Neuronal stem cell (in vitro differentiated cells): ENCODE measurements around the gene ANKDD1B.

Experiments used
- DNase-seq: peaks from one replicate; pipeline ENCODE4 v3.0.0-alpha.2; 2013; ENCODE audit warnings: low spot score
- H2AFZ ChIP-seq: one replicate; pipeline ENCODE4 v1.6.1; 2013; ENCODE audit warnings: mild to moderate bottlenecking, low read length, inconsistent platforms
- H2AK5ac ChIP-seq: 2 replicates; pipeline ENCODE4 v1.6.1; 2013; ENCODE audit warnings: low read depth, mild to moderate bottlenecking, inconsistent platforms, low read length, moderate library complexity, mixed read lengths
- H2BK120ac ChIP-seq: 2 replicates; pipeline ENCODE4 v1.6.1; 2013; ENCODE audit warnings: low read depth, mild to moderate bottlenecking, inconsistent platforms, low read length, moderate library complexity, mixed read lengths
- H2BK12ac ChIP-seq: one replicate; pipeline ENCODE4 v1.6.1; 2013; ENCODE audit warnings: low read length, inconsistent platforms
- H2BK15ac ChIP-seq: 2 replicates; pipeline ENCODE4 v1.6.1; 2013; ENCODE audit warnings: mild to moderate bottlenecking, low read length, inconsistent platforms, mixed read lengths
- H2BK5ac ChIP-seq: one replicate; pipeline ENCODE4 v1.6.1; 2013; ENCODE audit warnings: inconsistent platforms, mild to moderate bottlenecking, low read length, moderate library complexity
- H3K14ac ChIP-seq: one replicate; pipeline ENCODE4 v1.6.1; 2013; ENCODE audit warnings: low read length, inconsistent platforms
- H3K18ac ChIP-seq: 2 replicates; pipeline ENCODE4 v1.6.1; 2013; ENCODE audit warnings: low read length, inconsistent platforms
- H3K23ac ChIP-seq: 2 replicates; pipeline ENCODE4 v1.6.1; 2013; ENCODE audit warnings: low read depth, mild to moderate bottlenecking, mixed read lengths, low read length, inconsistent platforms; ENCODE audit not compliant: poor library complexity
- H3K27ac ChIP-seq: replicated peaks from 3 replicates; pipeline ENCODE4 v1.5.1; 2013; ENCODE audit warnings: low read length, inconsistent platforms
- H3K27me3 ChIP-seq, 3 experiments: 2 replicates each; pipeline ENCODE4 v1.6.1; 2013; ENCODE audit warnings: low read length in 3 of 3, mild to moderate bottlenecking in 2 of 3, inconsistent platforms in 1 of 3, low read depth in 1 of 3, mixed read lengths in 1 of 3, moderate library complexity in 1 of 3; ENCODE audit not compliant: control insufficient read depth in 3 of 3, insufficient read depth in 3 of 3
- H3K36me3 ChIP-seq, 2 donors: replicated peaks in 1 of 2; 2 replicates each; pipeline ENCODE4 v1.6.1; 2013; ENCODE audit warnings: low read length in 2 of 2; ENCODE audit not compliant: control insufficient read depth in 2 of 2, insufficient read depth in 2 of 2
- H3K4ac ChIP-seq: 2 replicates; pipeline ENCODE4 v1.6.1; 2013; ENCODE audit warnings: inconsistent platforms, mild to moderate bottlenecking, low read length, moderate library complexity
- H3K4me1 ChIP-seq, 2 donors: 1 replicate in 1 of 2; 2 replicates in 1 of 2; pipeline ENCODE4 v1.6.1; 2013; ENCODE audit warnings: low read length in 2 of 2, low read depth in 1 of 2; ENCODE audit not compliant: control insufficient read depth in 2 of 2, insufficient read depth in 1 of 2
- H3K4me2 ChIP-seq: one replicate; pipeline ENCODE4 v1.6.1; 2013; ENCODE audit warnings: mild to moderate bottlenecking, low read length, inconsistent platforms; ENCODE audit not compliant: insufficient read depth, poor library complexity, severe bottlenecking
- H3K4me3 ChIP-seq, 2 donors: 2 replicates each; pipeline ENCODE4 v1.5.1; 2013; ENCODE audit warnings: low read length in 2 of 2, mild to moderate bottlenecking in 2 of 2, inconsistent platforms in 1 of 2, moderate library complexity in 1 of 2
- H3K79me1 ChIP-seq: one replicate; pipeline ENCODE4 v1.6.1; 2013; ENCODE audit warnings: low read depth, mild to moderate bottlenecking, inconsistent platforms, low read length, moderate library complexity
- H3K9ac ChIP-seq: one replicate; pipeline ENCODE4 v1.6.1; 2013; ENCODE audit warnings: mild to moderate bottlenecking, low read depth, low read length, inconsistent platforms; ENCODE audit not compliant: poor library complexity
- H3K9me3 ChIP-seq, 2 donors: replicated peaks in 1 of 2; 2 replicates each; pipeline versions ENCODE3 to v1.6.1; 2013; ENCODE audit warnings: low read length in 2 of 2, mild to moderate bottlenecking in 2 of 2, inconsistent platforms in 1 of 2, low read depth in 1 of 2, mixed read lengths in 1 of 2, moderate library complexity in 1 of 2; ENCODE audit not compliant: control insufficient read depth in 2 of 2, insufficient read depth in 1 of 2
- H4K8ac ChIP-seq: one replicate; pipeline ENCODE4 v1.6.1; 2013; ENCODE audit warnings: low read depth, mild to moderate bottlenecking, inconsistent platforms, low read length, moderate library complexity
- H4K91ac ChIP-seq: one replicate; pipeline ENCODE4 v1.6.1; 2013; ENCODE audit warnings: low read length, low read depth, mild to moderate bottlenecking, inconsistent platforms; ENCODE audit not compliant: poor library complexity
- WGBS, 2 donors: extraction: QIAGEN DNeasy Blood & Tissue Kit; methylation state at CpG; one replicate each; pipeline ENCODE4 v1.1.7; 2013; ENCODE audit warnings: missing lambda C conversion rate in 2 of 2, mixed read lengths in 1 of 2; ENCODE audit not compliant: insufficient read length in 2 of 2, insufficient replicate concordance in 1 of 2; ENCODE audit errors: extremely low coverage in 2 of 2; 5-methylcytosine and 5-hydroxymethylcytosine counted together

The ANKDD1B gene

DNA sequence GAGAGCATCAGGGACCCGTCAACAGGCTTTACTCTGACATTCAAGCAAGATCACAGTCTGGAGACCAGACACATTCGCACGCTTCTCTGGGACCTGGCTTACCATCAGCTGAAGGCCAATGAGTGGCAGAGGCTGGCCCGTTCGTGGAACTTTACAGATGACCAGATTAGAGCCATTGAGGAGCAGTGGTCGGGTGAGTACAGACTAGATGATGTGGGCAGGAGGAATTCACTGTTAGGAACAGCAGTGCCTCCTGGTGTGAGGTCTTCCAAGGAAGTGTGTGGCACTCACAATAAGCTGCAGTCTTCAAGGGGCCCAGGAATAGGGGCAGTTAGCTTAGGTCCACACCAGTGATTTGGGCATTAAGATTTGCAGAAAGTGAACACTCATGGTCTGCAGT, 55.5 kb downstream of the ANKDD1B start:
- H3K36me3 ChIP-seq, result no peaks in the 10 kb centered on the region
- no peak overlapping the region for H2BK12ac ChIP-seq
- no peak overlapping the region for H2BK120ac ChIP-seq
- no peaks in the 10 kb centered on the region for H3K27me3 ChIP-seq
- H3K14ac ChIP-seq, result no peak overlapping the region
- H3K4me2 ChIP-seq, result no peak overlapping the region
- H3K27ac ChIP-seq, result no peak overlapping the region
- H3K4ac ChIP-seq, result no peak overlapping the region
- WGBS, 2 donors, result no CpG with 5 or more reads among the region's 6 CpGs
- H3K4me3 ChIP-seq, result no peak overlapping the region
- peak overlapping the region; percentile 41 for H3K18ac ChIP-seq
- no peaks in the 10 kb centered on the region for H3K79me1 ChIP-seq
- H2BK5ac ChIP-seq, result no peak overlapping the region
- no peak overlapping the region for H3K9ac ChIP-seq
- no peaks in the 10 kb centered on the region for H3K9me3 ChIP-seq
- H3K4me1 ChIP-seq, result peaks cover 0 to 14% of the 10 kb centered on the region in 2 donors
- no peak overlapping the region for H2AK5ac ChIP-seq
- DNase-seq, result no peak
- no peak overlapping the region for H4K91ac ChIP-seq
- no peak overlapping the region for H2BK15ac ChIP-seq
- H4K8ac ChIP-seq, result no peak overlapping the region
- H3K23ac ChIP-seq, result no peak overlapping the region
- peak overlapping the region; percentile 4 for H2AFZ ChIP-seq

DNA sequence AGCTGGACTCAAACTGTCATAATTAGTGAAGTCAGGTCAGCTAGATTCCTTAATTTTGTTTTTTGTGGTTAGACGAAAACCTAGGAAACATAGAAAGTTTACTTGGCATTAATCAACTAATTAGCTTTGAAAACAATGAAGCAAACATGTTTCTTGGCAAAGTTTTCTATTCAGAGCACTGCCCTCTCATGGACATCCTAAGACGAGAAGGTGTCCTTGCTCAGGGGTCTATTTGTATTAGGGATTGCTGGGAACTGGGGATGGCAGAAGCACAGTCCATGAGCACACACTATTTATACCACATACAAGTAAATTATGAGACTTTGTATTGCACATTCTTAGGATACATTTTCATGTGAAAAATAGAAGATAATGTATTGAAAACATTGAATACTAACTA, 56.3 kb downstream of the ANKDD1B start:
- Histone ChIP-seq H3K4me3 (no peak overlapping the region), H2AK5ac (no peak overlapping the region), H3K27me3 (no peaks in the 10 kb centered on the region), H3K9ac (no peak overlapping the region), H2BK5ac (no peak overlapping the region), H3K4me2 (no peak overlapping the region), H3K79me1 (no peaks in the 10 kb centered on the region), H4K8ac (no peak overlapping the region), H3K27ac (no peak overlapping the region), H3K36me3 (peaks cover 0 to 4% of the 10 kb centered on the region in 2 donors), H2BK120ac (no peak overlapping the region), H2BK12ac (no peak overlapping the region), H3K9me3 (no peaks in the 10 kb centered on the region), H4K91ac (no peak overlapping the region), H3K18ac (no peak overlapping the region), H2AFZ (peak overlapping the region; percentile 4), H3K23ac (no peak overlapping the region), H3K4me1 (peaks cover 0 to 14% of the 10 kb centered on the region in 2 donors), H3K14ac (no peak overlapping the region), H3K4ac (no peak overlapping the region), H2BK15ac (no peak overlapping the region)
- DNase-seq, result no peak
- WGBS, 2 donors, result no CpG with 5 or more reads among the region's 2 CpGs

DNA sequence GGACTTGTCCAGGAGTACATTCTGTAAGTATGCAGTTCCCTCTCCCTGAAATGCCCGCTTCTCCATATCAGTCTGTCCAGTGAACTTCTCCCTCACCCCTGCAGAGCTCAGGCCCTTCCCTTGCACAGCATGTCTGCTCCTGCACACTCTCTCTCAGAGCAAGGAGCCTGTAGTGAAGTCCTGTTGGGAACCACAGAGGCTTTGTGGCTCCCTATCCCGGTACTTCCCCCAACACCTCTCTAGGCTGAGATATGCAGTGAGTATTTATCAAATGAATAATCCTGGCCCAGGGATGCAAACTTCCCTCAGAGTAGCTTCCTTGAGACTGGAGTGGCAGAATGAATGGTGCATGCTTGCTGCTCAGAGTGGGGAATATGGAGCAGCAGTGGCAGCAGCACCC, 57.2 kb downstream of the ANKDD1B start:
- Histone ChIP-seq H2AK5ac (no peak overlapping the region), H3K4me1 (peaks cover 0 to 13% of the 10 kb centered on the region in 2 donors), H4K91ac (no peak overlapping the region), H2AFZ (peak overlapping the region; percentile 39), H3K9ac (no peak overlapping the region), H3K27ac (no peak overlapping the region), H3K18ac (no peak overlapping the region), H3K27me3 (no peaks in the 10 kb centered on the region), H3K36me3 (peaks cover 0 to 12% of the 10 kb centered on the region in 2 donors), H3K4me2 (no peak overlapping the region), H3K4ac (no peak overlapping the region), H2BK15ac (no peak overlapping the region), H4K8ac (no peak overlapping the region), H2BK120ac (no peak overlapping the region), H3K79me1 (no peaks in the 10 kb centered on the region), H3K14ac (no peak overlapping the region), H3K23ac (no peak overlapping the region), H2BK12ac (no peak overlapping the region), H3K9me3 (no peaks in the 10 kb centered on the region), H2BK5ac (peak overlapping the region; percentile 7), H3K4me3 (no peak overlapping the region)
- WGBS, 2 donors, result no CpG with 5 or more reads among the region's 2 CpGs
- no peak for DNase-seq

- H3K14ac ChIP-seq, result no peak overlapping the region
- H3K4me2 ChIP-seq, result no peak overlapping the region
- H3K36me3 ChIP-seq, result peaks cover 0 to 18% of the 10 kb centered on the region in 2 donors
- H2BK15ac ChIP-seq, result no peak overlapping the region
- H3K23ac ChIP-seq, result no peak overlapping the region
- H2AK5ac ChIP-seq, result no peak overlapping the region
- H4K8ac ChIP-seq, result no peak overlapping the region
- H3K9me3 ChIP-seq, result no peaks in the 10 kb centered on the region
- WGBS, 2 donors, result no CpG with 5 or more reads among the region's 10 CpGs
- H2BK5ac ChIP-seq, result no peak overlapping the region
- no peak overlapping the region for H3K4me3 ChIP-seq
- peaks cover 0 to 8% of the 10 kb centered on the region in 2 donors for H3K4me1 ChIP-seq
- peak overlapping the region; percentile 32 for H2AFZ ChIP-seq
- H2BK120ac ChIP-seq, result no peak overlapping the region
- no peaks in the 10 kb centered on the region for H3K27me3 ChIP-seq
- H3K79me1 ChIP-seq, result no peaks in the 10 kb centered on the region
- no peak overlapping the region for H2BK12ac ChIP-seq
- no peak overlapping the region for H3K18ac ChIP-seq
- H3K27ac ChIP-seq, result no peak overlapping the region
- no peak for DNase-seq
- no peak overlapping the region for H4K91ac ChIP-seq
- H3K9ac ChIP-seq, result no peak overlapping the region
- no peak overlapping the region for H3K4ac ChIP-seq
These were observed 57.9 kb downstream of the ANKDD1B start for GRCh38 chr5:75668977-75669689.
